PC-9 (cell line): ENCODE results near the gene MPC1. TPM values are rescaled to one million over a fixed set of nuclear protein-coding genes. Genes with fewer than 3 reads are reported as not detected.

Experiments used
- BruUV-seq: library from RNA; stranded (reverse); fragments of 400-500 nt; replicated peaks from 2 replicates; lab custom pipeline; 2021; lab: Mats Ljungman, UMichigan
- CTCF ChIA-PET: fragments of 300-600 bp; sonication (Branson Sonifier 250); formaldehyde crosslinking; loops from one replicate; lab custom pipeline; 2022; ENCODE audit warnings: antibody characterized with exemption; lab: Charles Lee
- POLR2A ChIA-PET: fragments of 300-600 bp; sonication (Branson Sonifier 250); formaldehyde crosslinking; loops from one replicate; lab custom pipeline; 2022; ENCODE audit warnings: antibody characterized with exemption; ENCODE audit not compliant: unreplicated experiment; lab: Charles Lee
- DNase-seq, 2 experiments: peaks; one replicate each; pipeline versions ENCODE4 v3.0.0 to v3.0.0-alpha.2; 2015 to 2022; ENCODE audit warnings: mixed read lengths in 1 of 2
- H2AFZ ChIP-seq: fragments of 200-600 bp; sonication (generic); 2 replicates; pipeline ENCODE4 v1.8.1; 2017; ENCODE audit warnings: antibody characterized with exemption
- H3F3A ChIP-seq: fragments of 200-600 bp; sonication (generic); 2 replicates; pipeline ENCODE4 v1.8.1; 2017; ENCODE audit warnings: antibody characterized with exemption, mild to moderate bottlenecking, low read depth; ENCODE audit not compliant: insufficient read depth
- H3K27ac ChIP-seq: fragments of 200-600 bp; sonication (generic); 2 replicates; pipeline ENCODE4 v1.6.1; 2016; ENCODE audit warnings: mixed run types
- H3K27me3 ChIP-seq: fragments of 200-600 bp; sonication (generic); 2 replicates; pipeline ENCODE4 v1.6.1; 2016; ENCODE audit warnings: low read depth, mixed run types; ENCODE audit not compliant: insufficient read depth
- H3K36me3 ChIP-seq: fragments of 200-600 bp; sonication (generic); 2 replicates; pipeline ENCODE4 v1.6.1; 2016; ENCODE audit warnings: low read depth, mixed run types
- H3K4me1 ChIP-seq: fragments of 200-600 bp; sonication (generic); replicated peaks from 2 replicates; pipeline ENCODE4 v1.6.1; 2016; ENCODE audit warnings: mixed run types; ENCODE audit not compliant: insufficient read depth
- H3K4me2 ChIP-seq: fragments of 200-600 bp; sonication (generic); 2 replicates; pipeline ENCODE4 v1.6.1; 2017; ENCODE audit warnings: mixed run types
- H3K4me3 ChIP-seq: fragments of 200-600 bp; sonication (generic); 2 replicates; pipeline ENCODE4 v1.6.1; 2016; ENCODE audit warnings: mixed run types
- H3K79me2 ChIP-seq: fragments of 200-600 bp; sonication (generic); 2 replicates; pipeline ENCODE4 v1.6.1; 2017; ENCODE audit warnings: low read depth, mixed run types
- H3K9me2 ChIP-seq: fragments of 200-600 bp; sonication (generic); 2 replicates; pipeline ENCODE4 v1.8.1; 2017; ENCODE audit warnings: mild to moderate bottlenecking; ENCODE audit not compliant: insufficient read depth
- H3K9me3 ChIP-seq: fragments of 200-600 bp; sonication (generic); 2 replicates; pipeline ENCODE4 v1.8.1; 2016; ENCODE audit warnings: low read depth; ENCODE audit not compliant: insufficient read depth
- H4K20me1 ChIP-seq: fragments of 200-600 bp; sonication (generic); 2 replicates; pipeline ENCODE4 v1.8.1; 2017; ENCODE audit not compliant: insufficient read depth
- EZH2 ChIP-seq: fragments of 200-600 bp; sonication (generic); IDR thresholded peaks from 2 replicates; pipeline ENCODE4 v1.8.0; 2017; ENCODE audit warnings: antibody characterized with exemption, low read depth
- intact Hi-C: fragments of 100-400 bp; cut with micrococcal nuclease; formaldehyde crosslinking; loops from one replicate; pipeline ENCODE4 v1.10.0; 2022; ENCODE audit not compliant: unreplicated experiment
- total RNA-seq: library from RNA; stranded (reverse); gene quantifications from 2 replicates; pipeline ENCODE4 v1.2.3, GENCODE V29; 2021
- TF ChIP-seq, protein P1 (sequence below): fragments of 200-600 bp; sonication (generic); conservative IDR thresholded peaks from 2 replicates; pipeline ENCODE4 v1.6.1; 2017; ENCODE audit warnings: mixed run types, antibody characterized with exemption, mild to moderate bottlenecking, moderate library complexity

Gene MPC1
- total RNA-seq, 1 experiment from 2014 or later = 13.3 TPM

DNA sequence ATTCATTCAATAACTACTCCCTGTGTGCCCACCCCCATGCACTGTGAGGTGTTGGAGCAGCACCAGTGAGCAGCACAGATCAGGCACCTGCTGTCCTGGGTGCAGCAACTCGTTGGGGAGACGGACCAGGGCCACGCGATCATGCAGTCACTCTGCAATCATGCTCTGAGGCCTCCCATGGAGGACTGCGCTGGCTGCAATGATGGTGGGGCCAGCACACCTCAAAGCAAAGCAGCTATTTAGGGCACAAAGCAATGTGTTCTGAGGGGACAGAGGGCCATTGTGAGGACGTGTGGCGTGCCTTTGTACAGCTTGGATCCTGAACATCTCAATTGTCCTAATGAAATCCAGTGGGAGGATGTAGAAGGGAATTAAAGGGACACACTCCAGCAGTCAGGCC, 41.0 kb upstream of the MPC1 start:
- Histone ChIP-seq H3K27ac (no peak overlapping the region), H3K4me2 (no peak overlapping the region), H3K36me3 (no peaks in the 10 kb centered on the region), H2AFZ (no peak overlapping the region), H3K27me3 (no peaks in the 10 kb centered on the region), H3F3A (no peaks in the 10 kb centered on the region), H4K20me1 (no peaks in the 10 kb centered on the region), H3K9me2 (no peaks in the 10 kb centered on the region), H3K79me2 (no peaks in the 10 kb centered on the region), H3K4me3 (no peak overlapping the region), H3K4me1 (no peaks in the 10 kb centered on the region), H3K9me3 (no peaks in the 10 kb centered on the region)
- POLR2A ChIA-PET = no interaction called here
- CTCF ChIA-PET = no interaction called here
- TF ChIP-seq, protein P1, sequence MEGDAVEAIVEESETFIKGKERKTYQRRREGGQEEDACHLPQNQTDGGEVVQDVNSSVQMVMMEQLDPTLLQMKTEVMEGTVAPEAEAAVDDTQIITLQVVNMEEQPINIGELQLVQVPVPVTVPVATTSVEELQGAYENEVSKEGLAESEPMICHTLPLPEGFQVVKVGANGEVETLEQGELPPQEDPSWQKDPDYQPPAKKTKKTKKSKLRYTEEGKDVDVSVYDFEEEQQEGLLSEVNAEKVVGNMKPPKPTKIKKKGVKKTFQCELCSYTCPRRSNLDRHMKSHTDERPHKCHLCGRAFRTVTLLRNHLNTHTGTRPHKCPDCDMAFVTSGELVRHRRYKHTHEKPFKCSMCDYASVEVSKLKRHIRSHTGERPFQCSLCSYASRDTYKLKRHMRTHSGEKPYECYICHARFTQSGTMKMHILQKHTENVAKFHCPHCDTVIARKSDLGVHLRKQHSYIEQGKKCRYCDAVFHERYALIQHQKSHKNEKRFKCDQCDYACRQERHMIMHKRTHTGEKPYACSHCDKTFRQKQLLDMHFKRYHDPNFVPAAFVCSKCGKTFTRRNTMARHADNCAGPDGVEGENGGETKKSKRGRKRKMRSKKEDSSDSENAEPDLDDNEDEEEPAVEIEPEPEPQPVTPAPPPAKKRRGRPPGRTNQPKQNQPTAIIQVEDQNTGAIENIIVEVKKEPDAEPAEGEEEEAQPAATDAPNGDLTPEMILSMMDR = no peak
- TF ChIP-seq EZH2 = no peak
- intact Hi-C loops = no loop called here
- BruUV-seq = no TSS peak
- no peak for DNase-seq

DNA sequence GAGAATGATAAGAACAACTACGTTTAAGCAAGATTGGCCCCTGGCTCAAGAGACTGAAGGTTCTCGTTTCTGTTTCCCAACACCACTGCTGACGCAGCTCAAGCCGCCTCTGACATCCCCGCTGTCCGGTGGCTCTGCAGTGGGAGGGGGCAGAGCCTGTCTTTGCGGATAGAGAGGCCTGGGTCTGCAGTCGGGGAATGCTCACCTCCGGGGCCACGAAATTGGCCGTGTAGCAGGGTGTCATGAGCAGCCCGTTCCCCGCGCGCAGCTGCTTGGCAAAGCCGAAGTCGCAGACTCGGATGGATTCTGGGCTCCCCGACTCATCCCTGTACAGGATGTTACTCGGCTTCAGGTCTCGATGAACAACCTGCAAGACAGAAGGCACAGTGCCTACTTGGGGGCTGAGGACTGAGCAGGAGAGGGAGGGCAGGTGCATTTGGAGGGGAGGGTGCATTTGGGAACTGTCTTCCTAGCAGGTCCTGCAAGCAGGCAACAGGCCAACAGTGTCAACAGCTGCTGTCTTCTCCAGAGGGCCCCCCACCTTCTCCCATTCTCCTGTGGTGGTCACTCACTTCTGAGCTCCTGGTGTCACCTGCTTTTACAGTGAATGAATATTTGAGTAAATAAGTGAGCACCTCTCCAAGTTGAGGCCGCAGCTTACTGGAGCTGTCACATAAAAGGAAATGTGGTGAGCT, 40.5 kb upstream of the MPC1 start:
- Histone ChIP-seq H3K27me3 (no peaks in the 10 kb centered on the region), H3K4me3 (no peak overlapping the region), H3K9me3 (no peaks in the 10 kb centered on the region), H3K27ac (no peak overlapping the region), H3K36me3 (no peaks in the 10 kb centered on the region), H2AFZ (no peak overlapping the region), H3K4me1 (no peaks in the 10 kb centered on the region), H3K9me2 (no peaks in the 10 kb centered on the region), H3F3A (no peaks in the 10 kb centered on the region), H3K4me2 (no peak overlapping the region), H3K79me2 (no peaks in the 10 kb centered on the region), H4K20me1 (no peaks in the 10 kb centered on the region)
- ChIA-PET POLR2A (interaction anchor here (0.9 kb wide), 1 partner anchor 27 kb away, joined by 4 read pairs; no protein-coding TSS in a partner anchor), CTCF (no interaction called here)
- TF ChIP-seq, protein P1 = no peak
- no peak for TF ChIP-seq EZH2
- no peak for DNase-seq
- no TSS peak for BruUV-seq
- intact Hi-C loops = no loop called here

- TF ChIP-seq, protein P1 = no peak
- TF ChIP-seq EZH2 = no peak
- Histone ChIP-seq H3K4me2 (no peak overlapping the region), H3K9me2 (no peaks in the 10 kb centered on the region), H3K4me3 (no peak overlapping the region), H3K79me2 (no peaks in the 10 kb centered on the region), H3K4me1 (no peaks in the 10 kb centered on the region), H4K20me1 (no peaks in the 10 kb centered on the region), H2AFZ (no peak overlapping the region), H3K9me3 (no peaks in the 10 kb centered on the region), H3K27ac (no peak overlapping the region), H3K27me3 (no peaks in the 10 kb centered on the region), H3F3A (no peaks in the 10 kb centered on the region), H3K36me3 (no peaks in the 10 kb centered on the region)
- ChIA-PET POLR2A (interaction anchor here (0.9 kb wide), 1 partner anchor 26 kb away, joined by 4 read pairs; no protein-coding TSS in a partner anchor), CTCF (no interaction called here)
- intact Hi-C loops = no loop called here
- DNase-seq = no peak
- BruUV-seq = no TSS peak
These were observed 39.6 kb upstream of the MPC1 start for GRCh38 chr6:166422201-166422940.
